Dermis microvascular lymphatic vessel endothelial cell (primary cell): Measurements from ENCODE around the gene MYH9. TPM values are rescaled to one million over a fixed set of nuclear protein-coding genes. Genes with fewer than 3 reads are reported as not detected.

ENCODE experiments used
- DNase-seq, 2 donors: peaks; one replicate each; pipeline versions ENCODE4 v3.0.0 to v3.0.0-alpha.2; 2010; ENCODE audit warnings: low read depth in 2 of 2
- total RNA-seq: library from RNA; depleted of rRNA; stranded (reverse); fragments of >200 nt; gene quantifications from 2 replicates; pipeline ENCODE4 v1.2.1, GENCODE V29; 2014

The MYH9 gene
- total RNA-seq, 1 donor from 2014 or later, result 455 TPM

- DNase-seq, result peak in 1 of 2 donors; percentile 72
Observed at GRCh38 chr22:36319595-36320497, 67.9 kb downstream of the MYH9 start.

- no peak for DNase-seq
Observed at GRCh38 chr22:36318442-36318841, 69.3 kb downstream of the MYH9 start.

- no peak for DNase-seq
Observed at GRCh38 chr22:36317658-36318271, 70.0 kb downstream of the MYH9 start.

GRCh38 chr22:36316419-36316818 lies 71.3 kb downstream of the MYH9 start:
- DNase-seq, result no peak

- DNase-seq, result peak in 1 of 2 donors; percentile 87
Observed at GRCh38 chr22:36315325-36315724, 72.4 kb downstream of the MYH9 start.

GRCh38 chr22:36311386-36312085 lies 76.2 kb downstream of the MYH9 start:
- DNase-seq, result no peak

- no peak for DNase-seq
Observed at GRCh38 chr22:36308880-36309279, 78.9 kb downstream of the MYH9 start.

GRCh38 chr22:36306227-36306626 lies 81.5 kb downstream of the MYH9 start:
- no peak for DNase-seq

- no peak for DNase-seq
Observed at GRCh38 chr22:36305813-36306212, 82.0 kb downstream of the MYH9 start.

- DNase-seq, result peak; percentile 76 to 83
Observed at GRCh38 chr22:36304429-36304828, 83.3 kb downstream of the MYH9 start.

- DNase-seq, result no peak
Observed at GRCh38 chr22:36303874-36304273, 83.9 kb downstream of the MYH9 start.

- no peak for DNase-seq
Observed at GRCh38 chr22:36303115-36303467, 84.7 kb downstream of the MYH9 start.

GRCh38 chr22:36302439-36303114 lies 85.2 kb downstream of the MYH9 start:
- no peak for DNase-seq

- no peak for DNase-seq
Observed at GRCh38 chr22:36301851-36302250, 85.9 kb downstream of the MYH9 start.

- DNase-seq, result peak; percentile 50 to 69
Observed at GRCh38 chr22:36301384-36301828, 86.4 kb downstream of the MYH9 start.

- no peak for DNase-seq
Observed at GRCh38 chr22:36300396-36301212, 87.2 kb downstream of the MYH9 start.

- no peak for DNase-seq
Observed at GRCh38 chr22:36299911-36300310, 87.9 kb downstream of the MYH9 start.

GRCh38 chr22:36299295-36299694 lies 88.5 kb downstream of the MYH9 start:
- DNase-seq, result no peak

- DNase-seq, result no peak
Observed at GRCh38 chr22:36298601-36299000, 89.2 kb downstream of the MYH9 start.

GRCh38 chr22:36298118-36298517 lies 89.6 kb downstream of the MYH9 start:
- no peak for DNase-seq

GRCh38 chr22:36297568-36297967 lies 90.2 kb downstream of the MYH9 start:
- no peak for DNase-seq
